Smooth muscle cell (in vitro differentiated cells): ENCODE results near the gene PTPRN2. TPM values are rescaled to one million over a fixed set of nuclear protein-coding genes. Genes with fewer than 3 reads are reported as not detected.

Experiments
- DNase-seq: peaks from one replicate; lab custom pipeline; 2025; ENCODE audit not compliant: unreplicated experiment; lab: John Stamatoyannopoulos, UW
- H2AFZ ChIP-seq: fragments of 200-600 bp; sonication (generic); 2 replicates; pipeline ENCODE4 v1.6.0; 2016; ENCODE audit warnings: antibody characterized with exemption, low read depth, mild to moderate bottlenecking
- H3F3A ChIP-seq: fragments of 200-600 bp; sonication (generic); 2 replicates; pipeline ENCODE4 v1.6.0; 2017; ENCODE audit warnings: antibody characterized with exemption, low read depth
- H3K27ac ChIP-seq: fragments of 200-600 bp; sonication (generic); 2 replicates; pipeline ENCODE4 v1.5.1; 2016; ENCODE audit warnings: low read depth, mild to moderate bottlenecking
- H3K27me3 ChIP-seq: fragments of 200-600 bp; sonication (generic); 2 replicates; pipeline ENCODE4 v1.6.1; 2016; ENCODE audit warnings: low read depth, mild to moderate bottlenecking
- H3K36me3 ChIP-seq: fragments of 200-600 bp; sonication (generic); 2 replicates; pipeline ENCODE4 v1.5.1; 2016; ENCODE audit warnings: low read depth
- H3K4me1 ChIP-seq: fragments of 200-600 bp; sonication (generic); 2 replicates; pipeline ENCODE4 v1.5.1; 2016; ENCODE audit warnings: low read depth
- H3K4me2 ChIP-seq: fragments of 200-600 bp; sonication (generic); 2 replicates; pipeline ENCODE4 v1.6.0; 2016; ENCODE audit warnings: mild to moderate bottlenecking
- H3K4me3 ChIP-seq: fragments of 200-600 bp; sonication (generic); 2 replicates; pipeline ENCODE4 v1.5.1; 2016; ENCODE audit warnings: mild to moderate bottlenecking
- H3K79me2 ChIP-seq: fragments of 200-600 bp; sonication (generic); 2 replicates; pipeline ENCODE4 v1.6.0; 2016; ENCODE audit warnings: low read depth, mild to moderate bottlenecking
- H3K9ac ChIP-seq: fragments of 200-600 bp; sonication (generic); 2 replicates; pipeline ENCODE4 v1.6.0; 2016; ENCODE audit warnings: low read depth
- H3K9me3 ChIP-seq: fragments of 200-600 bp; sonication (generic); replicated peaks from 2 replicates; pipeline ENCODE4 v1.5.1; 2016; ENCODE audit warnings: low read depth
- H4K20me1 ChIP-seq: fragments of 200-600 bp; sonication (generic); 2 replicates; pipeline ENCODE4 v1.6.0; 2016; ENCODE audit warnings: low read depth
- WGBS: methylation state at CpG from one replicate; pipeline ENCODE4 v1.1.7; 2016; ENCODE audit warnings: low lambda C conversion rate; 5-methylcytosine and 5-hydroxymethylcytosine counted together
- polyA plus RNA-seq: library from polyadenylated mRNA; unstranded; fragments of >200 nt; fragmentation: Nextera tagmentation; extraction: Ambion mirVana; gene quantifications from 2 replicates; pipeline ENCODE4 v1.2.1, GENCODE V29; 2016
- total RNA-seq: library from RNA; depleted of rRNA; stranded (reverse); fragments of >200 nt; gene quantifications from 2 replicates; pipeline ENCODE4 v1.2.3, GENCODE V29; 2014
- TF ChIP-seq, protein P1 (sequence below): fragments of 200-600 bp; sonication (generic); IDR thresholded peaks from 2 replicates; pipeline ENCODE4 v1.5.1; 2017; ENCODE audit warnings: borderline replicate concordance, mild to moderate bottlenecking, antibody characterized with exemption; ENCODE audit not compliant: insufficient read depth, poor library complexity, severe bottlenecking

Gene PTPRN2
- total and polyA plus RNA-seq, 2 experiments from 2014 or later: 0.09 to 0.87 TPM

DNA sequence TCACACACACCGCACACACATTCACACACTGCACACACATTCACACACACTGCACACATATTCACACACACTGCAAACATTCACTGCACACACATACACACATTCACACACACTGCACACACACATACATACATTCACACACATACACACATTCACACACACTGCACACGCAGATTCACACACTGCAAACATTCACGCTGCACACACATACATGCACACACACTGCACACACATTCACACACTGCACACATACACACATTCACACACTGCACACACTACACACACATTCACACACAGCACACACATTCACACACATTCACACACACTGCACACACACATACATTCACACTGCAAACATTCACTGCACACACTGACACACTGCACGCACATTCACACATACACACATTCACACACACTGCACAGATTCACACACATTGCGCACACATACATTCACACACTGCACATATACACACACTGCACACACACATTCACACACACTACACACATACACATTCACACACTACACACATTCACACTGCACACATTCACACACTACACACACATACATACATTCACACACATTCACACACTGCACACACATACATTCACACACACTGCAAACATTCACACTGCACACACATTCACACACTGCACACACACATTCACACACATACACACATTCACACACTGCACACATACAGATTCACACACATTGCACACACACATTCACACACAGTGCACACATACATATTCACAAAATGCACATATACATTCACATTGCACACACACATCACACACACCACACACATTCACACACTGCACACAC, 325.1 kb downstream of the PTPRN2 start:
- no peak overlapping the region for H3K9ac ChIP-seq
- H3F3A ChIP-seq: no peaks in the 10 kb centered on the region
- H3K4me3 ChIP-seq: no peak overlapping the region
- no peak for DNase-seq
- no peak overlapping the region for H3K27ac ChIP-seq
- H3K9me3 ChIP-seq: no peaks in the 10 kb centered on the region
- H3K4me2 ChIP-seq: no peak overlapping the region
- no peaks in the 10 kb centered on the region for H4K20me1 ChIP-seq
- no peaks in the 10 kb centered on the region for H3K4me1 ChIP-seq
- H3K36me3 ChIP-seq: no peaks in the 10 kb centered on the region
- no peaks in the 10 kb centered on the region for H3K79me2 ChIP-seq
- TF ChIP-seq, protein P1, sequence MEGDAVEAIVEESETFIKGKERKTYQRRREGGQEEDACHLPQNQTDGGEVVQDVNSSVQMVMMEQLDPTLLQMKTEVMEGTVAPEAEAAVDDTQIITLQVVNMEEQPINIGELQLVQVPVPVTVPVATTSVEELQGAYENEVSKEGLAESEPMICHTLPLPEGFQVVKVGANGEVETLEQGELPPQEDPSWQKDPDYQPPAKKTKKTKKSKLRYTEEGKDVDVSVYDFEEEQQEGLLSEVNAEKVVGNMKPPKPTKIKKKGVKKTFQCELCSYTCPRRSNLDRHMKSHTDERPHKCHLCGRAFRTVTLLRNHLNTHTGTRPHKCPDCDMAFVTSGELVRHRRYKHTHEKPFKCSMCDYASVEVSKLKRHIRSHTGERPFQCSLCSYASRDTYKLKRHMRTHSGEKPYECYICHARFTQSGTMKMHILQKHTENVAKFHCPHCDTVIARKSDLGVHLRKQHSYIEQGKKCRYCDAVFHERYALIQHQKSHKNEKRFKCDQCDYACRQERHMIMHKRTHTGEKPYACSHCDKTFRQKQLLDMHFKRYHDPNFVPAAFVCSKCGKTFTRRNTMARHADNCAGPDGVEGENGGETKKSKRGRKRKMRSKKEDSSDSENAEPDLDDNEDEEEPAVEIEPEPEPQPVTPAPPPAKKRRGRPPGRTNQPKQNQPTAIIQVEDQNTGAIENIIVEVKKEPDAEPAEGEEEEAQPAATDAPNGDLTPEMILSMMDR: no peak
- no peaks in the 10 kb centered on the region for H3K27me3 ChIP-seq
- H2AFZ ChIP-seq: no peak overlapping the region
- 98% methylated on average over 4 of the region's 5 CpGs for WGBS

GRCh38 chr7:158261362-158262235, 326.0 kb downstream of the PTPRN2 start:
- TF ChIP-seq, protein P1: no peak
- 92% methylated on average over 25 of the region's 27 CpGs for WGBS
- H3K9me3 ChIP-seq: no peaks in the 10 kb centered on the region

DNA sequence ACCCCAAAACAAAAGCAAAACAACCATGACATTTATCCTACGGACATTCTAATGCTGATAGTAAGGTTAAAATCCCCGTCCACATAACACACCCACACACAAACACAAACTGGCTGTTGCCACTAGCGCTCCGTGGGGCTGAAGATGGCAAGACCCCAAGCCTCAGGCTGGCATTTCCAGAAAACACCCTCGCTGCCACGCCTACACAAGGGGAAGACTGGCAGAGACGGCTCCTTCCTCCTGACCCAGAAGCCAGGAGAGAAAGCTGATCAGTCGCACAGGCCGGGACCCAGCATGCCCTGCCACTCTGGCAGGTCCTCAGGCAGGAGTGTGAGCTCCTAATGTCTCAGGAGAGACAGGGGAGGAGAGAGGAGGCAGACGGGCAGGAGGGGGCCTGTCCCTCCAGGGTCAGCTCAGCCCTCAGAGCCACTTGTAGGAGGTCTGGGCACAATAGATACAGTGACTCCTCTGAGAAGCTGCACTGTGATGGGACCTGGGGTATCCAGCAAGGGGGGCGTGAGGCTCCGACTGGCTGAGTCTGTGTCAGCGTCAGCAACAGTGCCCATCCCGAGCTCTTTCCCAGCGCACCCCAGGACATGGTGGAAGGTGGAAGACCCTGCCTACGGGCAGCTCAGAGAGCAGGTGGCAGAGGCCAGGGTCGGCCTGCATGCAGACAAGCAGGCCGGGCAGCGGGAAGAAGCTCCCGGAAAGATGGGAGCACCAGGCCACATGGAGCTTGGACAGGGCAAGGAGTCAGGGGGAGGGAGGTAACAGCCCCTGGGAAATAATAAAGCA, 326.9 kb downstream of the PTPRN2 start:
- TF ChIP-seq, protein P1: no peak
- Histone ChIP-seq H3K4me1 (no peaks in the 10 kb centered on the region), H3K27me3 (no peaks in the 10 kb centered on the region), H3F3A (no peaks in the 10 kb centered on the region), H3K9me3 (no peaks in the 10 kb centered on the region), H3K9ac (no peak overlapping the region), H4K20me1 (no peaks in the 10 kb centered on the region), H3K36me3 (no peaks in the 10 kb centered on the region), H3K4me3 (no peak overlapping the region), H3K4me2 (no peak overlapping the region), H2AFZ (no peak overlapping the region), H3K27ac (no peak overlapping the region), H3K79me2 (no peaks in the 10 kb centered on the region)
- WGBS: 89% methylated on average over 20 of the region's 20 CpGs
- DNase-seq: no peak

More at GRCh38 chr7:158261362-158262235, 326.0 kb downstream of the PTPRN2 start:
- Histone ChIP-seq H3K4me3 (no peak overlapping the region), H3K79me2 (no peaks in the 10 kb centered on the region), H2AFZ (no peak overlapping the region), H3K36me3 (no peaks in the 10 kb centered on the region), H3K4me2 (no peak overlapping the region), H3F3A (no peaks in the 10 kb centered on the region), H3K27me3 (no peaks in the 10 kb centered on the region), H3K9ac (no peak overlapping the region), H4K20me1 (no peaks in the 10 kb centered on the region), H3K4me1 (no peaks in the 10 kb centered on the region), H3K27ac (no peak overlapping the region)
- DNase-seq: no peak
